HL-60 (cell line): ENCODE results near the gene DYSF.

Source experiments
- DNase-seq, 2 experiments: peaks; one replicate each; pipeline ENCODE4 v3.0.0-alpha.2; 2010 to 2020; ENCODE audit warnings: low read depth in 1 of 2, low spot score in 1 of 2
- H3K27ac ChIP-seq: fragments of 250-450 bp; sonication (Bioruptor Pico); replicated peaks from 2 replicates; pipeline ENCODE4 v1.5.1; 2020; ENCODE audit warnings: mild to moderate bottlenecking, moderate library complexity
- H3K27me3 ChIP-seq: fragments of 250-450 bp; sonication (Bioruptor Pico); 2 replicates; pipeline ENCODE4 v1.5.1; 2021; ENCODE audit warnings: mild to moderate bottlenecking, moderate library complexity; ENCODE audit not compliant: insufficient read depth, poor library complexity, severe bottlenecking
- H3K4me3 ChIP-seq: replicated peaks from 2 replicates; pipeline ENCODE4 v1.5.1; 2011; ENCODE audit warnings: mild to moderate bottlenecking, control low read depth, low read length; ENCODE audit not compliant: insufficient read depth
- CTCF ChIP-seq: IDR thresholded peaks from one replicate; pipeline ENCODE4 v1.5.1; 2011; ENCODE audit warnings: low read length, control low read depth, inconsistent platforms; ENCODE audit not compliant: insufficient read depth
- GABPA ChIP-seq: IDR thresholded peaks from 2 replicates; pipeline ENCODE4 v1.6.1; 2012; ENCODE audit warnings: low read depth
- POLR2AphosphoS5 ChIP-seq: IDR thresholded peaks from 2 replicates; pipeline ENCODE4 v1.6.1; 2012; ENCODE audit warnings: low read depth
- REST ChIP-seq: IDR thresholded peaks from 2 replicates; pipeline ENCODE4 v1.6.1; 2012; ENCODE audit warnings: low read depth; ENCODE audit not compliant: insufficient replicate concordance
- SPI1 ChIP-seq: IDR thresholded peaks from 2 replicates; pipeline ENCODE4 v1.6.1; 2012; ENCODE audit warnings: low read depth, mild to moderate bottlenecking, borderline replicate concordance

The DYSF gene

DNA sequence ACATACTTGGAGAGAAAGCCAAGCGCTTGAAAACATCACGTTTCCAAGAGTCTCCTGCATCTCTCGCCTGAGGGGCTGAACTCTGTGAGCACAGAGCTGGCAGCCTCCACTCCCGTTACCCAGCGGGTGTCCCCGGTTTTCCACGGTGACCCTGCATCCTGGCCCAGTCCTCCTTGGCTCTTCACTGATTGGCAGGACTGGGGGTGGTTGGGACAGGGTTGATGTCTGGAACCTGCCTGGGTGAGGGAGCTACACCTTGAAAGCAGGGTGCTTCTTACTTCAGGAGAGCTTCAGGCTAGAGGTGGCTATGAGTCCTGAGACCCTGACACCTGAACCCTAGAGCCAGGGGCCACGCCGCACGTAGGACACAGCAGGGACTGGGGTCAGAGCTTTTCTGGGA, 234.1 kb downstream of the DYSF start:
- TF ChIP-seq REST (no peak), POLR2AphosphoS5 (no peak)
- Histone ChIP-seq H3K4me3 (no peak overlapping the region), H3K27ac (no peak overlapping the region), H3K27me3 (no peaks in the 10 kb centered on the region)
- no peak for DNase-seq

DNA sequence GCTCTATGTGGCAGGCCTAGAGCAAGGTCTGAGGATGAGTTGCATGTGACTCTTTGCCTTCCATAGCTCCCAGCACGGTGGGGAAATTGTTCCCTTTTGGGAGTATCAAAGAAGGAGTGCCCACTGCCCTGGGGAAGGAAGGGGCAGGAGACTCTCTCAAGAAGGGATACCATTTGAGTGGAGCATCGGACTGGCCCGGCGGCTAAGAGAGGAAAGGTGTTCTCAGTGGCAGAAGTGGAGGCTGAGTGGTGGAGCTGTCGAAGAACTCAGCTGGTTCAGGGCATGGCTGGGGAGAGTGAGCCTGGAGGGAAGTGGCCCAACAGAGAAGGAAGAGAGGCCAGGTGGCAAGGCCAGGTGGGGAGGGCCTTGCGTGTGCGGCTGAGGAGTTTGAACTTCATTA, 235.2 kb downstream of the DYSF start:
- H3K27me3 ChIP-seq = no peaks in the 10 kb centered on the region
- H3K27ac ChIP-seq = no peak overlapping the region
- TF ChIP-seq POLR2AphosphoS5 (no peak), SPI1 (no peak), REST (no peak), CTCF (no peak), GABPA (no peak)
- DNase-seq = no peak
- no peak overlapping the region for H3K4me3 ChIP-seq

- no peak for TF ChIP-seq CTCF
- TF ChIP-seq GABPA = no peak
- TF ChIP-seq SPI1 = no peak
- TF ChIP-seq REST = no peak
- TF ChIP-seq POLR2AphosphoS5 = no peak
- DNase-seq = no peak
- Histone ChIP-seq H3K4me3 (no peak overlapping the region), H3K27ac (no peak overlapping the region), H3K27me3 (no peaks in the 10 kb centered on the region)
Observed at GRCh38 chr2:71689393-71689792, 236.0 kb downstream of the DYSF start.
